ENCODE measurements around the gene JAGN1.
A peak's percentile ranks its signal among the peaks of the same experiment; 100 is the strongest.
"Not testable (repeated sequence)": the region's sequence is repeated elsewhere in the genome, so short reads cannot be mapped to it uniquely, and the experiment has no call there.

JAGN1 gene

GRCh38 chr3:9918261-9919038 is 28.0 kb downstream of the JAGN1 start:
- DNase-seq (ENCODE audit: low spot score): no peak

- DNase-seq (ENCODE audit: low spot score): no peak
Measured at GRCh38 chr3:9928158-9928557, 37.7 kb downstream of the JAGN1 start.

DNA sequence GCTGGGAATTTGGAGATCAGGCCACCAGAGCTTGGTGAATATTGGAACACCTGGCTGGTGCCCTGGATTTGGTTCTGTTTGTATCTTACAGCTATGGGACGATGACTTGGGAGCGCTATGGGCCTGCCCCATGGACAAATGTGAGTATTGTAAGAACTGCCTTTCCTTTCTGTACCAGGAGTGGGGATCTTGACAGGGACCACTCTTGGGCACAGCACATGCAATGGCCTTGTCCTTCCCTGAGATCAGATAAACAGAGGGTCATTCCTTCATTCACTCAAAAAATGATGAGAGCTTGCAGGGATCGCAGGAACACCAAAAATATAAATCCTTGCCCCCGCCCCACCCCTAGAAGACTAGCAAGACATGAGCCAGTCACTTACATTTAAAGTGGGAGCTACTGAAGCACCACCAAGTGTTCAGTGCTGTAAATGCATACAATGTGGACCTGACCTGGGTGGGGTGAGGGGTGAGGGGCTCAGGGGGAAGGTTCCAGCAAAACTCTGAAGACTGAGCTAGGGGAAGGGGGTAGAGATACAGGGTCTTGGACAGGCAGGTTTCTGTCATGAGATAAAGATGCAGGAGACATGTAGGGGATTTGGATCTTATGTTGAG is 40.5 kb downstream of the JAGN1 start:
- no peak for DNase-seq (ENCODE audit: low spot score)

DNA sequence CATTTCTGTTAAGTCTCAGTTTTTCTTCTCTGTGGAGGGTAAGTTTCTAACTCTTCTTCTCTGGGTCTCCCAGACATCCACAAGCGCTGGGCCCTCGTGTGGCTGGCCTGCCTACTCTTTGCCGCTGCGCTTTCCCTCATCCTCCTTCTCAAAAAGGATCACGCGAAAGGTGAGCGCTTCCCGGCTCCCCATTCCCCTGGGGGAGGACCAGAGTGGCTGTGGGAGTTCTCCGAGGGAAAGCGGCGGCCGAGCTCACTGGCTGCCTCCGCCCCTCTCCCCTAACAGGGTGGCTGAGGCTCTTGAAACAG is 42.1 kb downstream of the JAGN1 start:
- DNase-seq (ENCODE audit: low spot score): no peak

DNA sequence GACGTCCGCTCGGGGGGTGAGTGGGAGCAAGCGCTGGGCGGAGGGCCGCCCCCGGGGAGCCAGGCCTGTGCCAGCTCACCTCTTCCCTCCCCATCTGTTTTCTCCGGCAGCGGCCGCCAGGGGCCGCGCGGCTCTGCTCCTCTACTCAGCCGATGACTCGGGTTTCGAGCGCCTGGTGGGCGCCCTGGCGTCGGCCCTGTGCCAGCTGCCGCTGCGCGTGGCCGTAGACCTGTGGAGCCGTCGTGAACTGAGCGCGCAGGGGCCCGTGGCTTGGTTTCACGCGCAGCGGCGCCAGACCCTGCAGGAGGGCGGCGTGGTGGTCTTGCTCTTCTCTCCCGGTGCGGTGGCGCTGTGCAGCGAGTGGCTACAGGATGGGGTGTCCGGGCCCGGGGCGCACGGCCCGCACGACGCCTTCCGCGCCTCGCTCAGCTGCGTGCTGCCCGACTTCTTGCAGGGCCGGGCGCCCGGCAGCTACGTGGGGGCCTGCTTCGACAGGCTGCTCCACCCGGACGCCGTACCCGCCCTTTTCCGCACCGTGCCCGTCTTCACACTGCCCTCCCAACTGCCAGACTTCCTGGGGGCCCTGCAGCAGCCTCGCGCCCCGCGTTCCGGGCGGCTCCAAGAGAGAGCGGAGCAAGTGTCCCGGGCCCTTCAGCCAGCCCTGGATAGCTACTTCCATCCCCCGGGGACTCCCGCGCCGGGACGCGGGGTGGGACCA is 42.6 kb downstream of the JAGN1 start:
- DNase-seq (ENCODE audit: low spot score): peak; percentile 82

GRCh38 chr3:9933561-9934234 is 43.3 kb downstream of the JAGN1 start, which contains the start of gene CRELD1:
Gene CRELD1 (plus strand): TSS chr3:9933834. CDS start chr3:9934439, 605 bp downstream.
- DNase-seq (ENCODE audit: low spot score): peak; percentile 96

- DNase-seq (ENCODE audit: low spot score): no peak
Measured at GRCh38 chr3:9934235-9934621, 43.8 kb downstream of the JAGN1 start.

- no peak for DNase-seq (ENCODE audit: low spot score)
Measured at GRCh38 chr3:9934993-9935392, 44.6 kb downstream of the JAGN1 start.

- DNase-seq (ENCODE audit: low spot score): no peak
Measured at GRCh38 chr3:9935966-9936510, 45.6 kb downstream of the JAGN1 start.

GRCh38 chr3:9937486-9938238 is 47.3 kb downstream of the JAGN1 start:
- no peak for DNase-seq (ENCODE audit: low spot score)

DNA sequence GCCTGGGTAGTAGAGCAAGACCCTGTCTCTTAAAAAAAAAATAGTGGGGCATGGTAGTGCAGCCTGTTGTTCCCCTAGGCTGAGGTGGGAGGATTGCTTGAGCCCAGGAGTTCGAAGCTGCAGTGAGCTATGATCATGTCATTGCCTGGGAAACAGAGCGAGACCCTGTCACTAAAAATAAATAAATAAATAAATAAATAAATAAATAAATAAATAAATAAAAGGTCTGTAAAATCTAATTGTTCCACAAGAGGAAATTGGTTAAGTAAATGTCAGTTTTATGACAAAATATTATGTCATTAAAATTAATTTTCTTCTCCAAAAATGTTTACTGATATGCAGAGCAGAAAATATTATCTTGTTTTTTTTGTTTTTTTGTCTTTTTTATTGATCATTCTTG is 48.6 kb downstream of the JAGN1 start:
- DNase-seq (ENCODE audit: low spot score): no peak

DNA sequence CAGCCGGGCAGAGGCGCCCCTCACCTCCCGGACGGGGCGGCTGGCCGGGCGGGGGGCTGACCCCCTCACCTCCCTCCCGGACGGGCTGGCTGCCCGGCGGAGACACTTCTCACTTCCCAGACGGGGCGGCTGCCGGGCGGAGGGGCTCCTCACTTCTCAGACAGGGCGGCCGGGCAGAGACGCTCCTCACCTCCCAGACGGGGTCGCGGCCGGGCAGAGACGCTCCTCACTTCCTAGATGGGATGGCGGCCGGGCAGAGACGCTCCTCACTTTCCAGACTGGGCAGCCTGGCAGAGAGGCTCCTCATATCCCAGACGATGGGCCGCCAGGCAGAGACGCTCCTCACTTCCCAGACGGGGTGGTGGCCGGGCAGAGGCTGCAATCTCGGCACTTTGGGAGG is 49.5 kb downstream of the JAGN1 start:
- not testable (repeated sequence) for DNase-seq (ENCODE audit: low spot score)

- DNase-seq (ENCODE audit: low spot score): no peak
Measured at GRCh38 chr3:9940746-9941145, 50.3 kb downstream of the JAGN1 start.

DNA sequence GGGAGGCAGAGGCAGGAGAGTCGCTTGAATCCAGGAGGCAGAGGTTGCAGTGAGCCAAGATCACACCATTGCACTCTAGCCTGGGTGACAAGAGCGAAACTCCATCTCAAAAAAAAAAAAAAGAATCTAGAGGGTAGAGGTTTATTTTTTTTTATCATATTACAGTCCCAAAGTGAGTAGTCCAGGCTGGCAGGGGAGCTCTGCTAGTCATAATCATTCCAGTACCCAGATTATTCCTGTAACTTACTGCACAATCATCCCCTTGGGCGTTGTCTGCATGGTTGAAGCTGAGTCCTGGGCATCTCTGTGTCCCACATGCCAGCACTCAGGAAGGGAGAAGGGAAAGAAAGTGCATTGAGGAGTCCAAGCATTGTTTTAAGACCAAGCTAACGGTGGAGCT is 51.8 kb downstream of the JAGN1 start:
- DNase-seq (ENCODE audit: low spot score): no peak

DNA sequence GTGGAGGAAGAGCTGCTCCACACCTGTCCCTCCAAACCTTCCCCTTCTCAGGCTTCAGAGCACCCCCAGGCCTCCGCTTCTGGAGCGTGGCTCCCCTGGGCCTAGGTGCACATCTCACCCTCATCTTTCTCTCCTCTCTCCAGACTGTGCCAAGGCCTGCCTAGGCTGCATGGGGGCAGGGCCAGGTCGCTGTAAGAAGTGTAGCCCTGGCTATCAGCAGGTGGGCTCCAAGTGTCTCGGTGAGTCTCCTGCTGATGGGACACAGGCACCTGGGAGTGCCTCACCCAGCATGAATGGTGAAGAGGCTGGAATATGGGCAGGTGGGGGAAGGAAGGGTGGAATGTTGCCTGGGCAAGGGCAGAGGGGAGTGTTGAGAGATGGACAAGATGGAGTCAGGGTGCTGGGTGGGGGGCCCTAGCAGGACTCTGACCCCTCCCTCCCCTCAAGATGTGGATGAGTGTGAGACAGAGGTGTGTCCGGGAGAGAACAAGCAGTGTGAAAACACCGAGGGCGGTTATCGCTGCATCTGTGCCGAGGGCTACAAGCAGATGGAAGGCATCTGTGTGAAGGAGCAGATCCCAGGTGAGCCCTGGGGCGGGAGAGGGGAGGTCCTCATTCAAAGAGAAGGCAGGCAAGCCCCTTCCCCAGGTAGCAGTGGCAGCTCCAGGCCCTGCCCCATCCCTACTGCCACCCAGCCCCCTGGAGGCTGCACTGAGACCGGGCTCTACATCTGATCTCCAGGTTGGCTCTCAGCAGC is 52.7 kb downstream of the JAGN1 start:
- DNase-seq (ENCODE audit: low spot score): no peak
